Endothelial cell (in vitro differentiated cells): Measurements from ENCODE around the gene FKBP15. TPM values are rescaled to one million over a fixed set of nuclear protein-coding genes. Genes with fewer than 3 reads are reported as not detected.
A peak's percentile ranks its signal among the peaks of the same experiment; 100 is the strongest.

Experiments used
- DNase-seq: peaks from one replicate; pipeline ENCODE4 v3.0.0; 2021; ENCODE audit warnings: low spot score
- H3K27ac Mint-ChIP-seq: one replicate; pipeline ENCODE4 v1.8.0; 2021; ENCODE audit warnings: mixed read lengths, inconsistent platforms; ENCODE audit not compliant: unreplicated experiment
- H3K27me3 Mint-ChIP-seq: one replicate; pipeline ENCODE4 v1.8.0; 2021; ENCODE audit warnings: mild to moderate bottlenecking, moderate library complexity, mixed read lengths, inconsistent platforms; ENCODE audit not compliant: unreplicated experiment
- H3K36me3 Mint-ChIP-seq: one replicate; pipeline ENCODE4 v1.8.0; 2021; ENCODE audit warnings: mild to moderate bottlenecking, low read depth, mixed read lengths, inconsistent platforms; ENCODE audit not compliant: unreplicated experiment
- H3K4me1 Mint-ChIP-seq: one replicate; pipeline ENCODE4 v1.8.0; 2021; ENCODE audit warnings: mild to moderate bottlenecking, mixed read lengths, inconsistent platforms; ENCODE audit not compliant: unreplicated experiment
- H3K4me3 Mint-ChIP-seq: one replicate; pipeline ENCODE4 v1.8.0; 2021; ENCODE audit warnings: mild to moderate bottlenecking, mixed read lengths, inconsistent platforms; ENCODE audit not compliant: unreplicated experiment
- H3K9me3 Mint-ChIP-seq: one replicate; pipeline ENCODE4 v1.8.0; 2021; ENCODE audit warnings: mixed read lengths, inconsistent platforms; ENCODE audit not compliant: unreplicated experiment
- total RNA-seq: library from RNA; stranded (reverse); fragmentation: NEBNext Ultra II Directional; extraction: Animal tissue kit (Norgen Biotek cat#: 25700); gene quantifications from one replicate; pipeline ENCODE4 v1.2.1, GENCODE V29; 2021; ENCODE audit not compliant: unreplicated experiment
- TF ChIP-seq, protein P1 (sequence below): fragments of 200-600 bp; sonication (generic); IDR thresholded peaks from one replicate; pipeline ENCODE4 v1.5.0; 2021; ENCODE audit warnings: antibody characterized with exemption; ENCODE audit not compliant: unreplicated experiment

The FKBP15 gene
- total RNA-seq, 1 donor from 2014 or later = 30.2 TPM

DNA sequence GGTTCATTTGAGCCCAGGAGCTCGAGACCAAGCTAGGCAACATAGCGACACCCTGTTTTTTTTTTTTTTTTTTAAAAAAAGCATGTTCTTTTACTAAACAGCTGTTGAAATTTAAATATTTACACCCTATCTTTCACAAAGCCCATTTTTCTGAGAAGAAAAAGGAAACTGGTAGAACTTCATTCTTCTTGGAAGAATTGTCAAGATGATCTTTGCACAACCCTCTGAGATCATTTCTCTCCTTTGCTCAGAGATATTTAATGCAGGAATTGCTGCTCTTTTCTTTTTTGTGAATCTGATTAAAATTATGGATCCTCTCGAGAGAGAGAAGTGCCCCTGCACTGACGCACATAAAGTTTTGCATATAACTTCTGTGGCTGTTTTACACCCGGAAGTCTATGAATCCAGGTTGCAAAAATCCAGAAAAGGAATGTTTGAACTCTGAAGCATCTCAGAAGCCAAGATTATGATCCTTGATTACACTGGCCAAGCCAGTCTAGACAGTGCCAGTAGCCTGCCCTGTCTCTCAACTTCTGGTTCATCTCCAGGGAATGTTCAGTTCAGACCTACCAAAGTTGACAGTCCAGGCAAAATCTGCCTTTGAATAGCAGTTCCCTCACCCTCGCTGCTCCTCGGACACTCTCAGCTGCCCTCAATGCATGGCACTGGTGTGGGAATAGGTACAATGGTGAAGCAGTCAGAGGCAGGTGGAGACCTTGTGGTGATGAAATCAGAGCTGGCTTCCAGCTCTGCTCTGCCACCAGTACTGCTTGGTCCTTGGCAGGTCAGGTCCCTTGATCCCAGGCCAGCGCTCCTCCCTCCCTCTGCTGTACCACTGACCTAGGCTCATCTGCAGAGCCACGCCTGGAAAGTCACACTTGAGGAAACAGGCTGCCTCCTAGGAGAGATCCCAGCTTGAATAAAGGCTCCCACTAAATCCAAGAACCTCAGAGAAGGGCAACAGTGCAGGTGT, 83.6 kb downstream of the FKBP15 start:
- peaks cover 2% of the 10 kb centered on the region for H3K27me3 Mint-ChIP-seq
- no peaks in the 10 kb centered on the region for H3K4me1 Mint-ChIP-seq
- H3K27ac Mint-ChIP-seq = no peak overlapping the region
- H3K4me3 Mint-ChIP-seq = no peak overlapping the region
- TF ChIP-seq, protein P1, sequence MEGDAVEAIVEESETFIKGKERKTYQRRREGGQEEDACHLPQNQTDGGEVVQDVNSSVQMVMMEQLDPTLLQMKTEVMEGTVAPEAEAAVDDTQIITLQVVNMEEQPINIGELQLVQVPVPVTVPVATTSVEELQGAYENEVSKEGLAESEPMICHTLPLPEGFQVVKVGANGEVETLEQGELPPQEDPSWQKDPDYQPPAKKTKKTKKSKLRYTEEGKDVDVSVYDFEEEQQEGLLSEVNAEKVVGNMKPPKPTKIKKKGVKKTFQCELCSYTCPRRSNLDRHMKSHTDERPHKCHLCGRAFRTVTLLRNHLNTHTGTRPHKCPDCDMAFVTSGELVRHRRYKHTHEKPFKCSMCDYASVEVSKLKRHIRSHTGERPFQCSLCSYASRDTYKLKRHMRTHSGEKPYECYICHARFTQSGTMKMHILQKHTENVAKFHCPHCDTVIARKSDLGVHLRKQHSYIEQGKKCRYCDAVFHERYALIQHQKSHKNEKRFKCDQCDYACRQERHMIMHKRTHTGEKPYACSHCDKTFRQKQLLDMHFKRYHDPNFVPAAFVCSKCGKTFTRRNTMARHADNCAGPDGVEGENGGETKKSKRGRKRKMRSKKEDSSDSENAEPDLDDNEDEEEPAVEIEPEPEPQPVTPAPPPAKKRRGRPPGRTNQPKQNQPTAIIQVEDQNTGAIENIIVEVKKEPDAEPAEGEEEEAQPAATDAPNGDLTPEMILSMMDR = no peak
- no peaks in the 10 kb centered on the region for H3K36me3 Mint-ChIP-seq
- no peaks in the 10 kb centered on the region for H3K9me3 Mint-ChIP-seq
- DNase-seq = no peak

GRCh38 chr9:113131689-113132151, 89.4 kb downstream of the FKBP15 start:
- peak; percentile 42 for DNase-seq
- H3K4me1 Mint-ChIP-seq = no peaks in the 10 kb centered on the region
- TF ChIP-seq, protein P1 = no peak
- H3K4me3 Mint-ChIP-seq = no peak overlapping the region
- no peaks in the 10 kb centered on the region for H3K9me3 Mint-ChIP-seq
- H3K36me3 Mint-ChIP-seq = no peaks in the 10 kb centered on the region
- H3K27ac Mint-ChIP-seq = no peak overlapping the region
- H3K27me3 Mint-ChIP-seq = peaks cover 2% of the 10 kb centered on the region

DNA sequence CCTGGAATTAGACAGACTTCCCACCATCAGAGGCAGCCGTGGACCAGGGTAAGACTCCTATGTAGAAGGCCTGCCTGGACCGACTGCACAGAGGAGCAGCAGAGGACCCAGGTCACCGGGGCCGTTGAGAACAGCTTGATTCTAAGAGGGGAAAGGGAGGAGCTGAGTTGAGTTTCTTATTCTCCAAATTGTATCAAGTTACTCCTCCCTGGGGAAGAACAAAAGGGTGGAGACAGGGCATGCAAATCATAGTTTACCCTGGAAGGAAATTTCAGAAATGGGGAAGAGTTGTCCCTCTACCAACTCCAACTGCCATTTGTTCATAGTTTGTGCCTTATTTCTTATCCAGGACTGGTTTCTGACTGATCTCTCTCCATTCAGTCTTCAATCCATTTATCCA, 91.2 kb downstream of the FKBP15 start:
- no peak overlapping the region for H3K27ac Mint-ChIP-seq
- no peak for DNase-seq

GRCh38 chr9:113129466-113129865, 91.6 kb downstream of the FKBP15 start:
- TF ChIP-seq, protein P1 = no peak
- DNase-seq = no peak
- no peaks in the 10 kb centered on the region for H3K36me3 Mint-ChIP-seq
- no peak overlapping the region for H3K4me3 Mint-ChIP-seq
- no peaks in the 10 kb centered on the region for H3K9me3 Mint-ChIP-seq
- no peak overlapping the region for H3K27ac Mint-ChIP-seq
- H3K4me1 Mint-ChIP-seq = no peaks in the 10 kb centered on the region
- H3K27me3 Mint-ChIP-seq = peaks cover 2% of the 10 kb centered on the region

More for the DNA sequence above, 91.2 kb downstream of the FKBP15 start:
- H3K4me1 Mint-ChIP-seq = no peaks in the 10 kb centered on the region
- H3K9me3 Mint-ChIP-seq = no peaks in the 10 kb centered on the region
- TF ChIP-seq, protein P1 = no peak
- H3K27me3 Mint-ChIP-seq = peaks cover 2% of the 10 kb centered on the region
- no peak overlapping the region for H3K4me3 Mint-ChIP-seq
- H3K36me3 Mint-ChIP-seq = no peaks in the 10 kb centered on the region
